SW 1271 (cell line): ENCODE results near the gene LCP1.
"Not testable (repeated sequence)": the region's sequence is repeated elsewhere in the genome, so short reads cannot be mapped to it uniquely, and the experiment has no call there.

Experiments
- DNase-seq, 2 experiments: peaks; one replicate each; lab custom pipeline; 2025; lab: John Stamatoyannopoulos, UW

The LCP1 gene

GRCh38 chr13:46181840-46182490, at the start of gene LCP1:
LCP1 (minus strand) TSS chr13:46182177; CDS start chr13:46159662, 22,515 bp downstream.
- no peak for DNase-seq

GRCh38 chr13:46229251-46229650, 47.3 kb upstream of the LCP1 start:
- DNase-seq: no peak

GRCh38 chr13:46220234-46220633, 38.3 kb upstream of the LCP1 start:
- not testable (repeated sequence) for DNase-seq

GRCh38 chr13:46214741-46215140, 32.8 kb upstream of the LCP1 start:
- not testable (repeated sequence) for DNase-seq

GRCh38 chr13:46213242-46213641, 31.3 kb upstream of the LCP1 start:
- DNase-seq: no peak

- DNase-seq: peak in 1 of 2 experiments; percentile 16
Observed at GRCh38 chr13:46211483-46212351, 29.7 kb upstream of the LCP1 start, which contains the start of gene LRRC63. LRRC63 (plus strand) TSS chr13:46211928; CDS start chr13:46213035, 1,107 bp downstream.

GRCh38 chr13:46211116-46211482, 29.1 kb upstream of the LCP1 start:
- DNase-seq: no peak

- no peak for DNase-seq
Observed at GRCh38 chr13:46210362-46211083, 28.5 kb upstream of the LCP1 start.

- no peak for DNase-seq
Observed at GRCh38 chr13:46207828-46208227, 25.9 kb upstream of the LCP1 start.

GRCh38 chr13:46206143-46206542, 24.2 kb upstream of the LCP1 start:
- no peak for DNase-seq

- DNase-seq: no peak
Observed at GRCh38 chr13:46202966-46203365, 21.0 kb upstream of the LCP1 start.

GRCh38 chr13:46202188-46202795, 20.3 kb upstream of the LCP1 start:
- DNase-seq: no peak

GRCh38 chr13:46198696-46199193, 16.8 kb upstream of the LCP1 start:
- DNase-seq: no peak

GRCh38 chr13:46197299-46198048, 15.5 kb upstream of the LCP1 start:
- DNase-seq: no peak

GRCh38 chr13:46195016-46195415, 13.0 kb upstream of the LCP1 start:
- no peak for DNase-seq

- no peak for DNase-seq
Observed at GRCh38 chr13:46192412-46192811, 10.4 kb upstream of the LCP1 start.

GRCh38 chr13:46185634-46186033, 3.7 kb upstream of the LCP1 start:
- DNase-seq: no peak

- peak in 1 of 2 experiments; percentile 17 for DNase-seq
Observed at GRCh38 chr13:46184277-46184699, 2.3 kb upstream of the LCP1 start.

GRCh38 chr13:46183018-46183946, 1.3 kb upstream of the LCP1 start:
- DNase-seq: no peak

GRCh38 chr13:46182491-46182877, 507 bp upstream of the LCP1 start:
- no peak for DNase-seq
